Karpas-422 (cell line): ENCODE results near the gene STOML2. TPM values are rescaled to one million over a fixed set of nuclear protein-coding genes. Genes with fewer than 3 reads are reported as not detected.
A peak's percentile ranks its signal among the peaks of the same experiment; 100 is the strongest.
"Not testable (repeated sequence)": the region's sequence is repeated elsewhere in the genome, so short reads cannot be mapped to it uniquely, and the experiment has no call there.

Experiments
- DNase-seq: peaks from one replicate; pipeline ENCODE4 v3.0.0-alpha.2; 2015
- H2AFZ ChIP-seq: fragments of 200-600 bp; sonication (generic); 2 replicates; pipeline ENCODE4 v1.6.1; 2014; ENCODE audit warnings: antibody characterized with exemption, low read length, mixed read lengths
- H3K27ac ChIP-seq: fragments of 200-600 bp; sonication (generic); 2 replicates; pipeline ENCODE4 v1.5.1; 2014; ENCODE audit warnings: mild to moderate bottlenecking, low read length, moderate library complexity
- H3K27me3 ChIP-seq: fragments of 200-600 bp; sonication (generic); 2 replicates; pipeline ENCODE4 v1.6.1; 2014; ENCODE audit warnings: low read length, mixed read lengths
- H3K36me3 ChIP-seq: fragments of 200-600 bp; sonication (generic); 2 replicates; pipeline ENCODE4 v1.6.1; 2014; ENCODE audit warnings: low read length, mixed read lengths; ENCODE audit not compliant: insufficient read depth
- H3K4me1 ChIP-seq: fragments of 200-600 bp; sonication (generic); 2 replicates; pipeline ENCODE4 v1.6.1; 2014; ENCODE audit warnings: mild to moderate bottlenecking, low read length, mixed read lengths
- H3K4me2 ChIP-seq: fragments of 200-600 bp; sonication (generic); 2 replicates; pipeline ENCODE4 v1.6.1; 2014; ENCODE audit warnings: low read length, low read depth, mild to moderate bottlenecking; ENCODE audit not compliant: poor library complexity, severe bottlenecking
- H3K4me3 ChIP-seq: fragments of 200-600 bp; sonication (generic); 2 replicates; pipeline ENCODE4 v1.5.1; 2014; ENCODE audit warnings: mild to moderate bottlenecking, antibody characterized with exemption, low read length, mixed read lengths
- H3K79me2 ChIP-seq: fragments of 200-600 bp; sonication (generic); 2 replicates; pipeline ENCODE4 v1.6.1; 2014; ENCODE audit warnings: mild to moderate bottlenecking, low read length, mixed read lengths
- H3K9ac ChIP-seq: fragments of 200-600 bp; sonication (generic); 2 replicates; pipeline ENCODE4 v1.6.0; 2014; ENCODE audit warnings: low read length
- H3K9me2 ChIP-seq: fragments of 200-600 bp; sonication (generic), shearing (Covaris generic); replicated peaks from 2 replicates; pipeline ENCODE4 v1.6.0; 2014; ENCODE audit warnings: mild to moderate bottlenecking, low read length, moderate library complexity; ENCODE audit not compliant: insufficient read depth
- H3K9me3 ChIP-seq: fragments of 300-700, 200-600 bp; sonication (generic); 2 replicates; pipeline ENCODE4 v1.6.1; 2014; ENCODE audit warnings: low read length, mixed read lengths
- H4K20me1 ChIP-seq: fragments of 200-600 bp; sonication (generic); 2 replicates; pipeline ENCODE4 v1.6.1; 2014; ENCODE audit warnings: mild to moderate bottlenecking, antibody characterized with exemption, low read length, low read depth; ENCODE audit not compliant: insufficient read depth
- total RNA-seq: library from RNA; depleted of rRNA; stranded (reverse); fragments of >200 nt; shearing (Covaris generic); gene quantifications from 2 replicates; pipeline ENCODE4 v1.2.3, GENCODE V29; 2014; ENCODE audit warnings: low replicate concordance; rRNA removed

Gene STOML2
- 141 and 250 TPM in 2 replicates for total RNA-seq

DNA sequence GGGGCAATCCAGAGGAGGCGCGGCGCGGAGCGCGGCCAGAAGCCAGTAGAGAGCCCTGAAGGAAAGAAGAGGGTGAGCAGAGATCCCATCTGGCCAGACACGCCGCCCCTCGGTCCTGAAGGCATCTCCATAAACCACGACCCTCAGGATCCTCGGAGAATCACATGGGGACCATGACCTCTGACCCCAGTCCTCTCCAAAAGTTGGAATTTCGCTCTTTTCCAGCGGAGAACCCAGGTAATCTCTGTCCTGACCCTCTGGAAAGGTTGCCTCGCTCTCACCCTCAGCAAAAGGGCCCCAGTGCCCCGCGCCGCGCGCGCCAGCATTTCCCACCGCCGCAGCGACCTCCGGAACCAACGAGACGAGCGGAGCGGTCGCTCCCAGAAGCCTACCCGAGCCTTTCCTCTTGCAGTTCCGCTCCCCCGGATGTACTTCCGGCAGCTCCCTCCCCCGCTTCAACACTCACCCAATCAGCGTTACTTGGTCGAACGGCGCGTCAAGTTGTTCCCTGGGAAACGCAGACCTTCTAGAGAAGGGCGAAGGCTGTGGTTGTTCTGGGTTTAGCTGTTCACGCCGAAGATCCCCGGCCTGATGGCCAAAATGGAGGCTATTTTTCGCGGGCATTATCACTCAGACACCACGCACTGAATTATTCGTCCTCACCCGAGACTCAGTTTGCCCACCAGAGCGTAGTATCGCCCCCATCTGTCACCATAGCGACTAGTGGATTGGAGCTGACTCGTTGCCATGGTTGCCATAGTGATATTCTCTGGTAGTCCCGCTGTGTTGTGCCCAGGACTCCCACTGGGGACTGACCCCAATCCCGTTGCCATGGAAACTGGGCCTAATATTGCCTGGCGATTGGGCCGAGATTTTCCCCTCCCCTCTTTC is at the start of gene STOML2:
TSS of gene STOML2 (minus strand) at position 363 of the 891 bp plus-strand sequence. CDS start at position 326, 37 bp downstream.
- peak within 1 kb of the TSS; percentile 86 for H2AFZ ChIP-seq
- DNase-seq, result peak; percentile 98
- H3K9ac ChIP-seq, result peak within 1 kb of the TSS; percentile 87
- peak within 1 kb of the TSS; percentile 77 for H3K4me3 ChIP-seq
- H3K27me3 ChIP-seq, result no peaks in the 10 kb centered on the region
- H3K9me3 ChIP-seq, result no peaks in the 10 kb centered on the region
- H3K4me1 ChIP-seq, result peaks cover 21% of the 10 kb centered on the region
- peak within 1 kb of the TSS; percentile 32; the same call in 1 of the 2 replicates for H3K27ac ChIP-seq
- H3K79me2 ChIP-seq, result peaks cover 21% of the 10 kb centered on the region
- no peaks in the 10 kb centered on the region for H4K20me1 ChIP-seq
- H3K9me2 ChIP-seq, result no peaks in the 10 kb centered on the region
- H3K4me2 ChIP-seq, result peak within 1 kb of the TSS; percentile 84
- peaks cover 4% of the 10 kb centered on the region; the same call in 1 of the 2 replicates for H3K36me3 ChIP-seq

- not testable (repeated sequence) for H2AFZ ChIP-seq, H3K4me2 ChIP-seq, H3K79me2 ChIP-seq, H3K9me2 ChIP-seq, H3K4me1 ChIP-seq, DNase-seq, H3K27me3 ChIP-seq, H3K27ac ChIP-seq, H4K20me1 ChIP-seq, H3K9ac ChIP-seq, H3K4me3 ChIP-seq, H3K36me3 ChIP-seq, H3K9me3 ChIP-seq
Measured at GRCh38 chr9:35147941-35148563, 45.1 kb upstream of the STOML2 start.

DNA sequence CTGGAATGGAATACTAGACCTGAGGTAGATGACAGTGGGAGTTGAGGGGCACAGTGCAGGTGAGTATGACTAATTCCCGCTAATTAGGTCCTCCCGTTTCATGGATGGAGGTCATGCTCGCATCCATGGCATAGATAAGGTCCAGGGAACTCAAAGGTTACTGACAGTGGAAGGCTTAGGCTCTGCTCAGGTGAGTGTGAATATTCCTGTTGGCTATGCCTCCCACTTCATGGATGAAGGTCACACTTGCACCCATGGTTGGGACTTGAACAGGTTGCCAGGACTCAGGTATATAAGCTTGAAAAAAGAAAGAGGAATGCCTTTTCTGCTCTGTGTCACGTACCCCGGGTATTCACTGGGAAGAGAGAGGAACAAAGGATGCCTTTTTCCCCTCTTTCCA is 39.1 kb upstream of the STOML2 start:
- Histone ChIP-seq H4K20me1 (no peaks in the 10 kb centered on the region), H2AFZ (no peak overlapping the region), H3K79me2 (no peaks in the 10 kb centered on the region), H3K27ac (no peak overlapping the region), H3K4me3 (no peak overlapping the region), H3K9me2 (no peaks in the 10 kb centered on the region), H3K4me1 (no peaks in the 10 kb centered on the region), H3K9ac (no peak overlapping the region), H3K36me3 (no peaks in the 10 kb centered on the region; the same call in 1 of the 2 replicates), H3K9me3 (peaks cover 14% of the 10 kb centered on the region), H3K4me2 (no peak overlapping the region), H3K27me3 (peaks cover 3% of the 10 kb centered on the region; the same call in 1 of the 2 replicates)
- DNase-seq, result no peak

DNA sequence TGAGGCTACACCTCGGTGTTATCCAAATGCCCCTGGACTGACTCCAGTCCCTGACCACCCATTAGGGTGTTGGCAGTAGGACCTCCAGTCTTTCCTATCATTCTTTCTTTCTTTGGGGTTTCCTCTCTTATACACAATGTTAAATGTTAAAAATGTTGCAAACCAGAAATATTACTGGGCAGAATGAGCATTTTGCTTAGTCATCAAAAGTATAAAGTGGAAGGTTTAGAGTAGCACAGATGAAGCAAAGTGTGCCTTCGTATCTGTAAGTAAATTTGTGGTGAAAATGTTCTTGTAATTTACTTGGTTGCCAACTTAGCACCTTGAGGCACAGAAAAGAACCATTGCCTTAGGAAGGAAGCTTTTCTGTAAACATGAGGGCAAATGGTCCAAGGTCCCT is 37.2 kb upstream of the STOML2 start:
- Histone ChIP-seq H3K79me2 (no peaks in the 10 kb centered on the region), H3K4me2 (no peak overlapping the region), H4K20me1 (no peaks in the 10 kb centered on the region), H3K27me3 (peaks cover 3% of the 10 kb centered on the region; the same call in 1 of the 2 replicates), H3K4me1 (no peaks in the 10 kb centered on the region), H3K36me3 (no peaks in the 10 kb centered on the region; the same call in 1 of the 2 replicates), H3K9me2 (no peaks in the 10 kb centered on the region), H3K4me3 (no peak overlapping the region), H3K27ac (no peak overlapping the region), H2AFZ (no peak overlapping the region), H3K9me3 (peaks cover 11% of the 10 kb centered on the region), H3K9ac (no peak overlapping the region)
- DNase-seq, result no peak

DNA sequence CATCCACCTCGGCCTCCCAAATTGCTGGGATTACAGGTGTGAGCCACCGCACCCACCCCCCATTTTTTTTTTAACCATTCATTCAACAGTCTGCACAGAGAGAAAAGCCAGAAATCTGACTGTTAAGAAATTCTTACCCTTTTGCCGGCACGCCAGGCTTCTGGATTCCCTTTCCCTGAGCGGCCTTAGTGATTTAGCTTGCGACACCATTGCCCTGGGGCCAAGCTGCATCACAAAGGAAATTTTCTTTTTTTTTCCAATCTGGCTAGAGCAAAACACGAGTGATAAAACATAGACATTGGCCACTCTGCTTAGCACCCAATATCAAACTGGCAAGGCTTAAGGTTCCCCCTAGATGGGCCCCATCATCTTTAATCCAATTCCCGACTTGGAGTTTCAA is 33.9 kb upstream of the STOML2 start:
- no peaks in the 10 kb centered on the region; the same call in 1 of the 2 replicates for H3K36me3 ChIP-seq
- no peaks in the 10 kb centered on the region for H3K4me1 ChIP-seq
- peaks cover 3% of the 10 kb centered on the region for H3K9me3 ChIP-seq
- DNase-seq, result no peak
- no peak overlapping the region for H3K27ac ChIP-seq
- no peaks in the 10 kb centered on the region for H3K79me2 ChIP-seq
- H2AFZ ChIP-seq, result no peak overlapping the region
- no peaks in the 10 kb centered on the region for H3K9me2 ChIP-seq
- no peak overlapping the region for H3K4me2 ChIP-seq
- H3K9ac ChIP-seq, result no peak overlapping the region
- H4K20me1 ChIP-seq, result no peaks in the 10 kb centered on the region
- peaks cover 2% of the 10 kb centered on the region; the same call in 1 of the 2 replicates for H3K27me3 ChIP-seq
- H3K4me3 ChIP-seq, result no peak overlapping the region

DNA sequence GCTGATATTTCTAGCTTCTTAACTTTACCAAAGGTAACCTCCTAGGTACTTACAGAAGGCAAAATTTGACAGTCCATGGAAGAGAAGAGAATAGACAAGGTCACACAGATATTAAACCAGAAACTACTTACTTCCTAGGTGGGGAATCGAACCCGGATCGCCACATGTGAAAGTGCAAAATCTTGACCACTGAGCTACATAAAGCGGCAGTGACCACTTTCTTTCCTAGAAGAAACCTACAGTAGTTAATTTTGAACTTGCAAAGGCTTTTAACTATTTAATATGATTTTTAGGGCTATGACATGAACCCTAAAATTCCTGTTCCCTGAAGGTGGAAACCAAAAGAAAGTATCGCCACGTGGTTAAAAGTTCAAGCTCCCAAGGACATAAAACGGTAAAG is 33.1 kb upstream of the STOML2 start:
- no peaks in the 10 kb centered on the region for H3K9me2 ChIP-seq
- no peak overlapping the region for H3K9ac ChIP-seq
- H3K27me3 ChIP-seq, result no peaks in the 10 kb centered on the region
- H3K4me3 ChIP-seq, result no peak overlapping the region
- no peaks in the 10 kb centered on the region for H4K20me1 ChIP-seq
- no peak overlapping the region for H3K27ac ChIP-seq
- H3K4me1 ChIP-seq, result no peaks in the 10 kb centered on the region
- H3K4me2 ChIP-seq, result no peak overlapping the region
- no peaks in the 10 kb centered on the region for H3K9me3 ChIP-seq
- no peaks in the 10 kb centered on the region for H3K36me3 ChIP-seq
- H3K79me2 ChIP-seq, result no peaks in the 10 kb centered on the region
- no peak overlapping the region for H2AFZ ChIP-seq
- no peak for DNase-seq

GRCh38 chr9:35134920-35135319 is 32.0 kb upstream of the STOML2 start:
- H3K36me3 ChIP-seq, result no peaks in the 10 kb centered on the region
- no peaks in the 10 kb centered on the region for H3K9me3 ChIP-seq
- H3K9ac ChIP-seq, result no peak overlapping the region
- no peak overlapping the region for H2AFZ ChIP-seq
- H4K20me1 ChIP-seq, result no peaks in the 10 kb centered on the region
- no peak overlapping the region for H3K27ac ChIP-seq
- no peaks in the 10 kb centered on the region for H3K79me2 ChIP-seq
- no peak overlapping the region for H3K4me3 ChIP-seq
- no peaks in the 10 kb centered on the region for H3K27me3 ChIP-seq
- no peaks in the 10 kb centered on the region for H3K9me2 ChIP-seq
- no peak for DNase-seq
- H3K4me2 ChIP-seq, result no peak overlapping the region
- no peaks in the 10 kb centered on the region for H3K4me1 ChIP-seq

- no peaks in the 10 kb centered on the region for H4K20me1 ChIP-seq
- no peak overlapping the region for H3K27ac ChIP-seq
- H2AFZ ChIP-seq, result peak overlapping the region; percentile 93; the same call in 1 of the 2 replicates
- no peaks in the 10 kb centered on the region for H3K36me3 ChIP-seq
- H3K79me2 ChIP-seq, result no peaks in the 10 kb centered on the region
- H3K9me2 ChIP-seq, result no peaks in the 10 kb centered on the region
- H3K4me2 ChIP-seq, result peak overlapping the region; percentile 79
- H3K4me1 ChIP-seq, result peaks cover 33% of the 10 kb centered on the region
- DNase-seq, result peak; percentile 95
- peak overlapping the region; percentile 53; the same call in 1 of the 2 replicates for H3K9ac ChIP-seq
- no peaks in the 10 kb centered on the region for H3K27me3 ChIP-seq
- H3K9me3 ChIP-seq, result no peaks in the 10 kb centered on the region
- H3K4me3 ChIP-seq, result peak overlapping the region; percentile 70
Measured at GRCh38 chr9:35116898-35117551, 14.1 kb upstream of the STOML2 start.
